LoVo (cell line): Measurements from ENCODE around the gene IFT81.
A peak's percentile ranks its signal among the peaks of the same experiment; 100 is the strongest.
"Not testable (repeated sequence)": the region's sequence is repeated elsewhere in the genome, so short reads cannot be mapped to it uniquely, and the experiment has no call there.

Experiments used
- DNase-seq: peaks from one replicate; pipeline ENCODE4 v3.0.0-alpha.2; 2016; ENCODE audit warnings: low spot score

Gene IFT81

DNA sequence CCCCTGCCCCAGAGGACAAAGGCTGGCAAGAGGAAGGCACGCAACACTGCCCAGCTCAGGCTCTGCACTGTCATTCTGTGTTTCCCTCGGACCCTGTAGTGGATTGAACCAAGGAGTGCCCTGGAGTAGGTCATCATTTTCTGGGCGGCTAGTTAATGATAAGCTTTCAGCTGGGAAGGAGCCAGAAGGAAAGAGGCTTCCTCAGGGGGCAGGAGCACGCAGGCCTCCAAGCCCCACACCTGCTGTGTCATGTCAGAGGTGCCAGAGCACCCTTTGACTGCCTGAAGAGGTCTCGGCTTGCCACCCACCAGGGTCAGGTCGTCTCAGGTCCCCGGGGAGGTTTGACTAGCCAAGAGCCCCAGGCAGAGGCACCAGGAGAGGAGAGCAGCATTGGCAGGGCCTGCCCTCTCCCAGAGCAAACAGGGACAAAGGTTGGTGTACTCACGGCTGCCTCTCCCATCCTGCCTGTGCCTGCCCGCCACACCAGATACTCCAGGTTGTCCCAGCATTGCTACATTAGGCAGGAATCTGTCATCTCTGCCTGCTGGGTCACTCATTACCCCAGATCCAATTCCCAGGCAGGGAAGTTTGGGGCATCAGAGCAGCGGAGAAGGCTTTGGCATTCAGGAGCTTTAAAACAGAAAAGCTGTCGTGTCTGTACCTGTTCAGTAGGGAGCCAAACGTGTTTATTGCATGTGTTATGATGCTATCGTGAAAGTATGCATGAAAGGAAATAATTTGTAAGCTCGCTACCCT is 123.4 kb downstream of the IFT81 start:
- DNase-seq = peak; percentile 90

DNA sequence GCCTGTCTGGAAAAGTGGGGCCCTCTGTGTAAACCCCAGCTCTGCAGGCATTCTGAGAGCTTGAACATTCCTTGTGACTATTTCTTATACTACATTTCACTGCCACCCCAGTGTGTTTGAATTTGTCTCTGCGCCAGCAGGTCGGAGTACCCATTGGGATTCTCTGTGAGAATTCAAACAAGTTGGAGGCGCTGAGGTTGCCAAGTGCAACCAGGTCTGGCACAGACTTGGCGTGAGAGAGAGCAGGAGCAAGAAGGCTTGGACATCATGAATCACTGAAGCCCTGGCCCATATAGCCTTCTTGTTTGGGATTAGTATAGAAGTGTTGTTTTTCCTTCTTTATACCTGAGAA is 123.9 kb downstream of the IFT81 start:
- DNase-seq = no peak

DNA sequence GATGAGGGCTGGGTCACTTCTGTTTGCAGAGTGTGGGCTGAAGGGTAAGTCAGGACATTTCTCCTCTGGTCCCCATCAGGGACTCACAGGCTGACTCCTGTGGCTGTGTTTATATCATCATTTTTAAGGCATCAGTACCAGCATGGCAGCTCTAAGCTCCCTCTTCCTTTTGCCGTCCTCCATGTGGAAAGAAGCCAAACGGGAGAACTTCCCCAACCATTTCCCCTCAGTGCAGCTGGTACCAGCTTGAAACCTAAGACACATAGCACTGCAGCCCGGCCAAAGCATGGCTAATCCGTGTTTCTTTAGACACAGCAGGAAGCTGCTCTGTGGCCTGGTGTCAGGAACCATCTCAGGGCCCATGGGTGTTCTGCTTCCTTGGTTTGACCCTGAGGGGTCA is 124.9 kb downstream of the IFT81 start:
- no peak for DNase-seq

DNA sequence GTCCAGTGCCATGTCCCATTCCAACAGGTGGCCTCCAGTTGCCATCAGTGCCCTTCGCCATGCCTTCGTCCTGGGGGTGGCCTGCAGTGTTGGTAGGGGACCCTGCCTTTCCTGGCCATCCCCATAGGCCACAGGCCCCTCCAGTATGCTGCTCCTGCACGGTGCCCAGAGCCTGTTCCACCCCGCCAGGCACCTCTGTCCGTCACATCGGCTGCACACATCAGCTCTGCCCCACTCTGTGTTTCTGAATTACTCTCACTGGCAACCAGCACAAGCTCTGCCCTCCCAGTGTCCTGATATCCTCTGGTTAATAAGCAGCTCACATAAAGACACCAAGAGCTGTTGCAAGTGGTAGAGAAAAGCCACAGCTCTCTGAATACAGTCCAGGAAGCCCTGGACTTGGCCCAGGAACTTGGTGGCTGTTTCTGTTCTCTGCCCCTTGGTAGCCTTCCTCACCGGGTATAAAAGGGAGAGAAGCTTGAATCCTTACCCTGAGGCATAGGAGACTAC is 125.6 kb downstream of the IFT81 start:
- DNase-seq = peak; percentile 66

DNA sequence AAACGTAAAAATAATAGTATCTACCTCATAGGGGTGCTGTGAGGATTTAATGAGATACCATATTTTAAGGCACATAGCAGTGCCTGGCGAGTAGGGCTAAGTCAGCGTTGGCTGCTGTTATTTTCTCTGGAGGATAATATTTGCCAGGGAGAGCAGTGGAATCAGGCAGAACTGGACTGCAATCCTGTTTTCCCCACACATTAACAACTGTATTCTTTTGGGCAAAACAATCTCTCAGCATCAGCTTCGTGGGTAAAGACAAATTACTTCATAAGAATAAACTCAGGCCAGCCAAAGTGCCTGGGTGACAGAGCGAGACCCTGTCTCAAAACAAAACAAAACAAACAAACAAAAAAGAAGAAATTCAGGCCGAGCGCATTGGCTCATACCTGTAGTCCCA is 127.2 kb downstream of the IFT81 start:
- no peak for DNase-seq

DNA sequence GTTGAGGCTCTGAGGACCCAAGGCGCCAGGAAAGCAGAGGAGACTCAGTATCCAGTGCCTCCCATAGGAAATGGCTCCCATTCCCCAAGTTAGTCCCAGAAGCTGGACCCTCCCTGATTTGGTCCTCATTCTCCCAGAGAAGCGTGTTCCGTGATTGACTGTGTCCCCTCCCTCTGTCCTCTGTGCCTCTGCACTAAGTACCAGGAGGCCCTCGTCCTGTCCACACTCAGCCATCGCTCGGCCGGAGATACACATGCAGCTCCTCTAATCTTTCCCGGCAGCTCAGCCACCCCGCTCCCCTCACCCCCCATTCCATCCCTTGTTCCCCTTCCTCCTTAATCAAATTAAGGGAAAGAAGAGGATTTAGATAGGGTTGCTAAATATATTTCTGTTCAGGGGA is 128.6 kb downstream of the IFT81 start:
- no peak for DNase-seq

DNA sequence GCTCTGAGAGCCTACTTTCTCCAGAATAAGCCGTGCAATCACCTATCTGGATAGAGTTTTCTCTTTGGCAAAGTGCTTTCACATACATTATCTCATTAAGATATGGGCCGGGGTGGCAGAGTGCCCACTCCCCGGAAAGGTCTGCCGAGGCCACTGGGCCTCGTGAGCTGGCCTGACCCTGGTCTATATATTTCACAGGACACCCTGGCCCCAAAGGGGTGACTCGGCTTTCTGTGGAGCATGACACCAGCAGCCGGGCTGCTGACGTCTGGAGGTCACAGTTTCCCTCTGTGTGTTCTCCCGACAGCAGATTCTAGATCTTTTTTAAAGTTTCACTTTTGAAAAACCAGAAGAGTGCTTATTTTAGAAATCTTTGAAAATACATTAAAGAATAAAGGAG is 129.0 kb downstream of the IFT81 start:
- no peak for DNase-seq

DNA sequence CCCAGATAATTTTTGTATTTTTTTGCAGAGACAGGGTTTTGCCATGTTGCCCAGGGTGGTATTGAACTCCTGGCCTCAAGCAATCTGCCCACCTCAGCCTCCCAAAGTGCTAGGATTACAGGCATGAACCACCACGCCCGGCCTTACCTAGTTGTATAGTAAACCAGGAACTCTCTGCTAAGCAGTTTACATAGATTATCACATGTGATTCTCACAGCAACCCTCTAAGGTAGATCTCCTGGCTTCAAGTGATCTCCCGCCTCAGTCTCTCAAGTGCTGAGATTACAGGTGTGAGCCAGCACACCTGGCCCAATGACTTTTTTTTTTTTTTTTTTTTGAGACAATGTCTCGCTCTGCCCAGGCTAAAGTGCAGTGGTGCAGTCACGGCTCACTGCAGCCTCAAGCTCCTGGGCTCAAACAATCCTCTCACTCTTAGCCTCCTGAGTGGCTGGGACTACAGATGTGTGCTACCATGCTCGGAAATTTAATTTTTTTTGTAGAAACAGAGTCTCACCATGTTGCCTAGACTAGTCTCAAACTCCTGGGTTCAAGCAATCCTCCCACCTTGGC is 130.9 kb downstream of the IFT81 start:
- no peak for DNase-seq

DNA sequence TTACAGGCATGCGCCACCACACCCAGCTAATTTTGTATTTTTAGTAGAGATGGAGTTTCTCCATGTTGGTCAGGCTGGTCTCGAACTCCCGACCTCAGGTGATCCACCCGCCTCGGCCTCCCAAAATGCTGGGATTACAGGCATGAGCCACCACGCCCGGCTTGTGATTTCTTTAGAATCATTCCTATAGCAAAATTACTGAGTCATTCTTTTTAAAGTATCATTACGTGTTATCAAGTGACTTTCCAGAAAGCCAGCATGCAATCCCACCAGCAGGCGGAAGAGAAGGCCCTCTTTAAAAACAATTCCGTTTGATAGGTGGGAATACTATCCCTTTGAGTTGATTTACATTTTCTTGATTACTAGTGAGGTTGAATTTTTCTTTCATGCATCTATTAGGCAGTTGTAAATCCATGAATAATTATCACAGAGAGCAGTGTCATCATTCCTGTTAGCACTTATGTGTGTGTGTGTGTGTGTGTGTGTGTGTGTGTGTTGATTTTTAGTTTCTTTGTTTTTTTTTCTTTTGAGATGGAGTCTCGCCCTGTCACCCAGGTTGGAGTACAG is 131.8 kb downstream of the IFT81 start:
- not testable (repeated sequence) for DNase-seq

DNA sequence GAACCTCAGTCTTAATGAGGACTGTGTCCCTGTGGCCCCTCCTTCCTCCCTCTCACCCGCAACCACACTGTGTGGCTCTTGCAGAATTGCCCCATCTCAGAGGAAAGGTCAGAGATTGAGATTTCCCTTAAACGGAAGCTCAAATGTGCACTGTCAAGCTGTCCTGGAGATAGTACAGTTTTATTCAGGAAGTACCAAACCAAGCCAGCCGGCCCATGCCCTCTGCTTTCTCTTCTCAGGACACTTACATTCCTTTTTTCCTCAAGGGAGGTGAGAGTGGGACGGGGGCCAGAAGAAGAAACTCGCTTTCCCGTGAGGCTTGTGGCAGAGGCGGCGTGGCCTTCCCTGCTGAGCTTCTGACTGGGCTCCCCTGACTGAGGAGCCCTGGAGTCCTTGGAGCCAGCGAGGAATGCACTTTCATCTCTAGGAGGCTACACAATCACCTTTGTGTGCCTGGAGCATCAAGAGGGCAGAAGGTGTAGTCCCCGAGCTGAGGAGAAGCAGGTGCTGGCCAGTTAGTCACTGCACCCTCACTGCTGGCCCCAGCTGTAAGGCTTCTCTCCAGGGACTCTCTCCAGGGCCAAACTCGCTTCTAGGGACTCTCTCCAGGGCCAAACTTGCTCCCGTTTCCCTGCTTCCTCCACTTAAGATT is 132.7 kb downstream of the IFT81 start:
- no peak for DNase-seq

DNA sequence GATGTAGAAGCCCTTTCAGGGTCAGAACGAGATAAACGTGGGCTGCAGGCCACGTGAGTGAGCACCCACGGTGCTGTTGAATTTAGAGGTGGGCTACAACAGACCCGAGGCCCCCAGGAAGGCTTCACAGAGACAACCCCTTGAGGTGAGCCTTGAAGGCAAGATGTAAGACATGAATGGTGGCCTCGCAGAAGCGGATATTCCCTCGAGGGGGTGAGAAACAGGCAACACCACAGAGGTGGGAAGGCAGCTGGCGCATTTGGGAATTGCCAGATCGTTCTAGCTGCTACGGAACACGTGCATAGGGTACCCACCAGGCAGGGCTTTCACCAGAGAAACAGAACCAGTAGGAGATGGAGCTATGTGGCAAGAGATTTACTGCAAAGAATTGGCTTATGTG is 134.3 kb downstream of the IFT81 start:
- no peak for DNase-seq

DNA sequence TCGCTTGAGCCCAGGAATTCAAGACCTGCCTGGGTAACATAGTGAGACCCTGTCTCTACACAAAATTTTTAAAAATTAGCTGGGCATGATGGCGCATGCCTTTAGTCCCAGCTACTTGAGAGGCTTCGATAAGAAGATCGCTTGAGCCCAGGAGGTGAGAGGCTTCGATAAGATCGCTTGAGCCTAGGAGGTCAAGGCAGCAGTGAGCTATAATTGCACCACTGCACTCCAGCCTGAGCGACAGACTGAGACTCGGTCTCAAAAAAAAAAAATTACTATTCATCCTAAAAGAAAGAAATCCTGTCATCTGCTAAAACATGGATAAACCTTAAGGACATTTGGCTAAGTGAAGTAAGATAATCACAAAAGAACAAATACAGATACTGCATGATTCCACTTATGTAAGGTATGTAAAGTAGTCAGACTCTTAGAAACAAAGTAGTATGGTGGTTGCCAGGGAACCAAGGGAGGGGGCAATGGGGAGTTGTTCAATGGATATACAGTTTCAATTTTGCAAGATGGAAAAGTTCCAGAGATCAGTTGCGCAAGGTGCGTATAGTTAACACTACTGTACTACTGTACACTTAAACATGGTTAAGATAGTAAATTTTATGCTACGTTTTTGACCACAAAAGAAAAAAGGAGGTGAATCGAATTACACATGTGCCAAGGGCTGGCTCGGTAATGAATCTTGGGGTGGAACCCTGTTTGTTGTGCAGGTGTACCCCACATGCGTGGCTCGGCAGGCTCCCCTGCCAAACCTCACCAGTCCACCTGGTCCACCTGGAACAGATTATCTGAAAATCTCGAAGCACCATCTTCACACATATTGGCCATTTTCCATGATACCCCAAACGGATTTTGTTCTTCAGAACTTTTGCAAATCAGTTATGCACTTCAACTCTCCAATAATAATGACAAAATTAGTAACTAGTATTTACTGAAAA is 138.6 kb downstream of the IFT81 start:
- DNase-seq = no peak

DNA sequence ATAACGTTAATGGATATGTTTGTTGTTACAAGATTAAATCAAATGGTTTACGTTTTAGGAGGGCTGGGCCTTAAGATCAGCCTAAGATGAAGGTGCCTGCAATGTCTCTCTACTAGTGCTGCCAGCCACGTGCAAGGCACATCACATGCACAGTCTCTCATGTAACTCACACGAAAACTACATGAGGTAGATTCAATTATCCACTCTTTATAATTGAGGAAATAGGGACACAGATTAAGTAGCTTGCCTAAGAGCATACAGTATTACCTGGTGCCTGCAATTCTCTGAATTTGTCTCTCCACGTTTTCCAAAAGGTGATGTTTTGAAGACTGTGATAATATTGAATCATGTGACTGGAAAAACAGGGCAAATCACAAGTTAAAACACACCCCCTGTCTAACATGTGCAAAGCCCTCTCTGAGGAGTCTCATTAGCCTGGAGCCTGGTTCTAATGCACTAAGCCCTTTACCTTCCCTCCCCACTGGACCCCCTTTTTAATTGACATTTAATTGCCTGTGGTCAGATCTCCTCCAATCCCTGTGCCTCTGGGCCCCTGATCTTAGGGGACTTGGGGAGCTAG is 142.3 kb downstream of the IFT81 start:
- DNase-seq = no peak

DNA sequence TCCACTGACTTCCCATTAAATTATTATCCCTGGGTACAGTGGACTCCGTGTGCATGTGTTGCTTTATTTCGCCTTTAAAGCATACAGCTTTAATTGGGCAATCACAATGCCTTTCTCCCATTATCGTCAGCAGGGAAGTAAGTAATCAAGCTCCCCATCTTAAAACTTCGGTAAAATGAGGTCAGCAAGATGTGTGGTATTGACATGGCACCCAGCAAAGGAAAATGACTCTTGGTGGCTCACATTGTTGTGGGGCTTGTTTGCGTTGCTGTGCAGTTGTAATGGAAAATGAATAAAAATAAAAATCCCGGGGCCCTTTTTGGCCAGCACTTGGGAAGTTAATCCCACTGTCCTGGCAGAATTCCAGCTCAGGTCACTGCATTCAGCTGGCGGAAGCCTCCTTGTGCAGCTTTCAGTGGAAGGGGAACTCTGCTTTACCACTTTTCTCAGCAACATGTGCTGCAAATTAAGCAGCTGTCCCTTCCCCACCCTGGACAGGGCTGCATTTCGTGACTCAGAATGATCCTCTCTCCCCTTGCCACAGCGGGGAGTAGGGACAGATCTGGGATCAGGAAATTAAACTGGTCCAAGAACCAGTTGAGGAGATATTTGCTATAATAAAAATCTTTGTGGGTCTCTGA is 142.9 kb downstream of the IFT81 start:
- DNase-seq = no peak
